WTC11 (cell line): ENCODE data around the gene ABCA13.

Experiments used
- CREB1 ChIP-seq: sonication (generic); formaldehyde crosslinking; IDR thresholded peaks from 2 replicates; pipeline ENCODE4 v1.8.0; 2023; ENCODE audit warnings: mild to moderate bottlenecking, missing genetic modification reagents
- CTCF ChIP-seq: fragments of 200-600 bp; IDR thresholded peaks from 2 replicates; pipeline ENCODE4 v1.8.0; 2022; ENCODE audit warnings: antibody characterized with exemption
- ESRRA ChIP-seq: sonication (generic); formaldehyde crosslinking; IDR thresholded peaks from 2 replicates; pipeline ENCODE4 v1.8.1; 2022; ENCODE audit warnings: mild to moderate bottlenecking, missing genetic modification reagents, borderline replicate concordance
- MAX ChIP-seq: sonication (generic); formaldehyde crosslinking; IDR thresholded peaks from 2 replicates; pipeline ENCODE4 v1.8.0; 2022; ENCODE audit warnings: mild to moderate bottlenecking, missing genetic modification reagents
- SP1 ChIP-seq: sonication (generic); formaldehyde crosslinking; conservative IDR thresholded peaks from 2 replicates; pipeline ENCODE4 v1.8.1; 2022; ENCODE audit warnings: missing genetic modification reagents
- ZNF232 ChIP-seq: sonication (generic); formaldehyde crosslinking; IDR thresholded peaks from 2 replicates; pipeline ENCODE4 v1.8.0; 2022; ENCODE audit warnings: mild to moderate bottlenecking, missing genetic modification reagents
- ZNF281 ChIP-seq: sonication (generic); formaldehyde crosslinking; IDR thresholded peaks from 2 replicates; pipeline ENCODE4 v1.8.0; 2023; ENCODE audit warnings: mild to moderate bottlenecking, missing genetic modification reagents
- ZNF416 ChIP-seq: fragments of 250-450 bp; sonication (Bioruptor Pico); IDR thresholded peaks from 2 replicates; pipeline ENCODE4 v1.9.0; 2021; ENCODE audit warnings: mild to moderate bottlenecking, inconsistent platforms

- TF ChIP-seq CTCF (no peak), SP1 (CRISPR knock-in tag) (no peak), CREB1 (CRISPR knock-in tag) (no peak), ESRRA (CRISPR knock-in tag) (no peak), ZNF232 (CRISPR knock-in tag) (no peak), MAX (no peak), ZNF416 (CRISPR knock-in tag) (no peak), ZNF281 (CRISPR knock-in tag) (no peak)
These were observed 446.2 kb downstream of the ABCA13 start for GRCh38 chr7:48617508-48617907.
